Endothelial cell of hepatic sinusoid (primary cell): ENCODE measurements around the gene BAHCC1.

Experiments used
- in situ Hi-C: cut with HindIII; loops from 2 replicates; pipeline ENCODE4 v1.10.0; 2017; ENCODE audit warnings: low sequenced_read_pairs

The BAHCC1 gene

GRCh38 chr17:81409190-81409935 lies 14.1 kb downstream of the BAHCC1 start:
- in situ Hi-C loops: no loop called here

GRCh38 chr17:81410852-81411251 lies 15.6 kb downstream of the BAHCC1 start:
- in situ Hi-C loops: no loop called here

GRCh38 chr17:81411305-81411704 lies 16.0 kb downstream of the BAHCC1 start:
- in situ Hi-C loops: no loop called here

- in situ Hi-C loops: no loop called here
Observed at GRCh38 chr17:81412490-81413093, 17.3 kb downstream of the BAHCC1 start.

- in situ Hi-C loops: no loop called here
Observed at GRCh38 chr17:81413497-81414135, 18.4 kb downstream of the BAHCC1 start.

- in situ Hi-C loops: no loop called here
Observed at GRCh38 chr17:81414756-81415516, 19.7 kb downstream of the BAHCC1 start.

GRCh38 chr17:81415681-81416080 lies 20.4 kb downstream of the BAHCC1 start:
- in situ Hi-C loops: no loop called here

- in situ Hi-C loops: no loop called here
Observed at GRCh38 chr17:81416612-81417011, 21.4 kb downstream of the BAHCC1 start.

GRCh38 chr17:81417049-81417878 lies 22.0 kb downstream of the BAHCC1 start:
- in situ Hi-C loops: no loop called here

- in situ Hi-C loops: no loop called here
Observed at GRCh38 chr17:81417879-81418709, 22.8 kb downstream of the BAHCC1 start.

- in situ Hi-C loops: no loop called here
Observed at GRCh38 chr17:81418710-81419318, 23.6 kb downstream of the BAHCC1 start.

- in situ Hi-C loops: no loop called here
Observed at GRCh38 chr17:81419319-81419885, 24.1 kb downstream of the BAHCC1 start.

- in situ Hi-C loops: no loop called here
Observed at GRCh38 chr17:81419886-81420768, 24.9 kb downstream of the BAHCC1 start.

GRCh38 chr17:81420769-81421462 lies 25.7 kb downstream of the BAHCC1 start:
- in situ Hi-C loops: no loop called here

- in situ Hi-C loops: no loop called here
Observed at GRCh38 chr17:81422776-81423697, 27.8 kb downstream of the BAHCC1 start.

GRCh38 chr17:81423698-81424071 lies 28.4 kb downstream of the BAHCC1 start:
- in situ Hi-C loops: no loop called here
